ENCODE measurements around the gene MEGF6.

The MEGF6 gene

DNA sequence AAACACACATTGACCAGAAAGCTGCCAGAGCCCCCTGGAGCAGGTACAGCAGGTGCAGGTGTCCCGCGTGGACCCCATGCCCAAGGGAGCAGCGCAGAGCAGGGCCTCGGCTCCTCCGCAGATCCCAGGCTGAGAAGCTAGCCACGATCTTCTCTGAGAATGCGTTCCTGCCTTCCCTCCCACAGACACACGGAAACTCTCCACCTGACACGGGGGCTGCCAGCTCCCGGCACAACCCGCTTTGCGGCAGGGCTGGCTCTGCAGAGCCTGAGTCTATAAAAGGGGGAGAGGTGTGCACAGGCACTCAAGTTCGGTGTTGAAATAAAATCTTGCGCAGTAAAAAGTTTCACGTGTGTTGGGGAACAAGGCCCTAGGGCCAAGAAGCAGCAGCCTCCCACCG is 9.6 kb downstream of the MEGF6 start:
- Mint-ChIP-seq H3K4me3 (no peak overlapping the region), H3K27me3 (ENCODE audit: low read depth) (peaks cover 4% of the 10 kb centered on the region), H3K9me3 (no peaks in the 10 kb centered on the region), H3K4me1 (ENCODE audit: low read depth) (peaks cover 9% of the 10 kb centered on the region), H3K36me3 (ENCODE audit: low read depth) (no peaks in the 10 kb centered on the region), H3K27ac (no peak overlapping the region)
- DNase-seq (ENCODE audit: low spot score), result no peak

DNA sequence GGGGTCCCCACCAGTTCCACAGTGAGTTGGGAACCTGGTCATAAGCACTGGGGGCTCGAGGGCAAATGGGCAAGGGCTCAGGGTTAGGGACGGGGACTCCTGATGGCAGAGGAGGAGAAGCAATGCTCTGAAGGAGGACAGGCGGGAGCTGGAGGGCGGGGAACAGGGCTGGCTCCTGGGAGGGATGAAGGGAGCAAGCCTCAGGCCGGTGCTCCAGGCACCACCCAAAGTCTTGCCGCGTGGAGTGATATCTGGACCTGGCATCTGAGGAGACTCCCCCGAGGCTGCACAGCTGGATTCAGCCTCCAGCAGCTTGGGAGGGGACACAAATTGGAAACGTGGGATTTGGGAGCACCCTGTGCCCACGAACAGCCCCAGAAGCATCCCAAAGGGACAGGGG is 11.0 kb downstream of the MEGF6 start:
- H3K9me3 Mint-ChIP-seq, result no peaks in the 10 kb centered on the region

DNA sequence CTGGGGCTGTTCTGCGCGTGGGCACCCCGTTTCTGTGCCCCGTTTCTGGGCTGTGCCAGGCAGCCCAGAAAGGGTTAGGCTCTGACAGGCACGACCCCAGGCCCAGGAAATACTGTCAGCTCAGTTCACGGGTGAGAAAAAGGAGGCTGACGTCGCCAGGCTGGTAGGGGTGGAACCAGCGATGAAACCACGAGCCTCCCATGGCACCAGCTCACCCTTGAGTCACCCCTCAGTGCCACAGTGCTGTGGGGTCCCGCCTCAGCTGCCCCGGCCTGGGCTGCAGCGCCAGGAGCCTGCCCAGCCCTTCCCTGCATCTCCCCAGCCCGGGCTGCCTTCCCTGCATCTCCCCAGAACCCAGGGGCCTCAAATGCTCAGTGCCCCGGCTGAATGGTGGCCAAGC is 11.5 kb downstream of the MEGF6 start:
- DNase-seq (ENCODE audit: low spot score), result no peak
- Mint-ChIP-seq H3K4me1 (ENCODE audit: low read depth) (peaks cover 9% of the 10 kb centered on the region), H3K27me3 (ENCODE audit: low read depth) (peaks cover 4% of the 10 kb centered on the region), H3K36me3 (ENCODE audit: low read depth) (no peaks in the 10 kb centered on the region), H3K4me3 (no peak overlapping the region), H3K27ac (no peak overlapping the region), H3K9me3 (no peaks in the 10 kb centered on the region)

More for the DNA sequence above, 11.0 kb downstream of the MEGF6 start:
- Mint-ChIP-seq H3K36me3 (ENCODE audit: low read depth) (no peaks in the 10 kb centered on the region), H3K4me3 (no peak overlapping the region), H3K27ac (no peak overlapping the region), H3K27me3 (ENCODE audit: low read depth) (peaks cover 4% of the 10 kb centered on the region), H3K4me1 (ENCODE audit: low read depth) (peaks cover 9% of the 10 kb centered on the region)
- no peak for DNase-seq (ENCODE audit: low spot score)

DNA sequence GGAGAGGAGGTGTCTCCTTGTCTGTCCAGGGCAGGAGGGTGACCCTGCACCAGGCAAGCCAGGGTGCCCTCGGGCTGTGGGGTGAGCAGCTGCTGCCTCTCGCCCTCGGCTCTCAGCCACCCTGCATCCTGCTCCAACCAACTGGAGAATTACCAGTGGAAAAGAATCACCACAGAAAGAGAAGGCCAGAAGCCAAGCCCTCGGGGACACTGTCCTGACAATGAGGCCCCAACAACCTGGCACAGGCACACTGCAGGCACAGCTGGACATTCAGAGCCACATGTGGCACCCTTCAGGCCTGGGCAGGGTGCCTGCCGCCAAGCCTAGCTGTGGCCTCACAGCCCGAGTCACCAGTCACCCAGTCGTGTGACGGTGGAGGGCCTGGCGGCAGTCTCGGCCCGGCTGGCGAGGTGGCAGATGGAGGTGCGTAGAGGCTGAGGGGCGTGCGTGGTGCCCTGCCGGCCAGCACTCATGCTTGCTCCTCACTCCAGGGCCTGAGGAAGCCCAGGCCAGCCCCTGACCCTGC is 12.0 kb downstream of the MEGF6 start:
- Mint-ChIP-seq H3K4me1 (ENCODE audit: low read depth) (peaks cover 9% of the 10 kb centered on the region), H3K27ac (no peak overlapping the region), H3K9me3 (no peaks in the 10 kb centered on the region), H3K36me3 (ENCODE audit: low read depth) (no peaks in the 10 kb centered on the region), H3K4me3 (no peak overlapping the region), H3K27me3 (ENCODE audit: low read depth) (peaks cover 4% of the 10 kb centered on the region)
- no peak for DNase-seq (ENCODE audit: low spot score)

DNA sequence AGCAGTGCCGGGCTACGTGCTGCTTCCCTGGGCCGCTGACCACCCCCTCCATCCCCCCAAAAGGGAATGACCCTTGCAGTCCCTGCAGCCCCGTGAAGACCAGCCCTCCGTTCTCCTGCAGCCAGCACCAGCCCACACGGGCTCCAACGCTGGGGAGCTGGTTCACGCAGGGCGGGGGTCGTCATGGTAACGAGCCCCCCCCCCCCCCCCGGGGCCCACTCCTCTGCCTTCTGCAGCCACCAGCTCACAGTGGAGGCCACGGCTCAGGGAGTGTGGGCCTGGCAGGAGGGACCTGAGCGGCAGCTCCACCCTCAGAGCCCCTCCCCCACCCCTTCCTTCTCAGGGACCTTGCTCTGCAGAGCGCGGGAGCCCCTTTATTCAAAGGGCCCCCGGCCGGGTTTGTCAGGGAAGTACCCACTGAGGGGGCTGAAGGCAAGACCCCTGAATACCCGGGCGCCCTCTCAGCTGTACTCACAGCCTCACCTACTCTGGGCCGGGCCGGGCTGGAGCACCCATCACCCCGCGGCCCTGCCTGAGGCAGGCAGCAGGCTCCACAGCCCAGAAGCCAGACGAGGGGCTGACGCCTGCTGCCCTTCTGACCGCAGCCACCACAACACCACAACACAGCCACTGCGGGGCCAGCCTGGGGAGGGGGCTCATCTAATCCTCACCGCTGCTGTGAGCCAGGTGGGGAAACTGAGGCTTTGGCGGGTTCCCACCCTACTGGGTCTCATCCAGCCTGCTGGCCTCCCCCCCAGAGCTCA is 12.6 kb downstream of the MEGF6 start:
- no peak overlapping the region for H3K4me3 Mint-ChIP-seq
- H3K27me3 Mint-ChIP-seq (ENCODE audit: low read depth), result peaks cover 4% of the 10 kb centered on the region
- H3K27ac Mint-ChIP-seq, result no peak overlapping the region

DNA sequence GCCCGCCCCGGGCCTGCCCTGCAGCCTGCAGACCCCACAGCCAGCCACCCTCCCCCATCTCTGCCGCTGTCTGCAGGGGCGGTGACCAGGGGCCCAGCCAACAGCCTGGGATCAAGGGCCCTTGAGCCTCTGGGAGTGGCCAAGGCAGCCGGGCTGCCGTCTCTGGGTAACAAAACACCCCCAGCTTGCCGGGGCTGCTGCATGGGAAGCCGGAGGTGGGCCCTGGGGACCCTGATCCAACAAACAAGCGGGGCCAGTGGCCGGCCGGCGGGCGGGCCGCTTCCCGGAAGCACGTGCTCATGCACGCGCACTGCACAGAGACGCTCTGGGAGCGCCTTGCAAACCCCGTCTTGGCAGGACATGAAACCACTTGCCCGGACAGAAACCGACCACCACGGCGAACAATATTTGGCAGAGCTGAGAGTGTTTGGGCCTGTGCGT is 13.2 kb downstream of the MEGF6 start:
- DNase-seq (ENCODE audit: low spot score), result no peak
- Mint-ChIP-seq H3K36me3 (ENCODE audit: low read depth) (no peaks in the 10 kb centered on the region), H3K27ac (no peak overlapping the region), H3K9me3 (no peaks in the 10 kb centered on the region), H3K4me1 (ENCODE audit: low read depth) (peaks cover 9% of the 10 kb centered on the region), H3K27me3 (ENCODE audit: low read depth) (peaks cover 4% of the 10 kb centered on the region), H3K4me3 (no peak overlapping the region)

More for the DNA sequence above, 12.6 kb downstream of the MEGF6 start:
- H3K36me3 Mint-ChIP-seq (ENCODE audit: low read depth), result no peaks in the 10 kb centered on the region
- peaks cover 9% of the 10 kb centered on the region for H3K4me1 Mint-ChIP-seq (ENCODE audit: low read depth)
- DNase-seq (ENCODE audit: low spot score), result no peak
- H3K9me3 Mint-ChIP-seq, result no peaks in the 10 kb centered on the region

DNA sequence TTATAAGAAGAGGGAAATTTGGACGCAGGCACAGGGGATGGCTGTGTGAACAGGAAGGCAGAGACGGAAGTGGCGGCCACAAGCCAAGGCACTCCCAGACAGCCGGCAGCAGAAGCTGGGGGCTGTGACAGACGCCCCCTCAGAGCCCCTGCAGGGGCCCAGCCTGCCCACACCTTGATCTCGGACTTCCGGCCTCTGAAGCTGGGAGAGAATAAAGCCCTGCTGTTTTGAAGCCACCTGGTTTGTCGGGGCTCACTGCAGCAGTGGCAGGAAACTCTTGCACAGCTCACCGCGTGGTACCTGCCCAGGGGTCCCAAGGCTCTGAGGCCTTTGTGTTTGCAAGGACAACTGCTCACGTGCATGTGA is 13.7 kb downstream of the MEGF6 start:
- no peak overlapping the region for H3K27ac Mint-ChIP-seq
- DNase-seq (ENCODE audit: low spot score), result no peak
- peaks cover 9% of the 10 kb centered on the region for H3K4me1 Mint-ChIP-seq (ENCODE audit: low read depth)
- H3K9me3 Mint-ChIP-seq, result no peaks in the 10 kb centered on the region
- peak overlapping the region; percentile 54 for H3K4me3 Mint-ChIP-seq
- H3K27me3 Mint-ChIP-seq (ENCODE audit: low read depth), result peaks cover 4% of the 10 kb centered on the region
- H3K36me3 Mint-ChIP-seq (ENCODE audit: low read depth), result no peaks in the 10 kb centered on the region

DNA sequence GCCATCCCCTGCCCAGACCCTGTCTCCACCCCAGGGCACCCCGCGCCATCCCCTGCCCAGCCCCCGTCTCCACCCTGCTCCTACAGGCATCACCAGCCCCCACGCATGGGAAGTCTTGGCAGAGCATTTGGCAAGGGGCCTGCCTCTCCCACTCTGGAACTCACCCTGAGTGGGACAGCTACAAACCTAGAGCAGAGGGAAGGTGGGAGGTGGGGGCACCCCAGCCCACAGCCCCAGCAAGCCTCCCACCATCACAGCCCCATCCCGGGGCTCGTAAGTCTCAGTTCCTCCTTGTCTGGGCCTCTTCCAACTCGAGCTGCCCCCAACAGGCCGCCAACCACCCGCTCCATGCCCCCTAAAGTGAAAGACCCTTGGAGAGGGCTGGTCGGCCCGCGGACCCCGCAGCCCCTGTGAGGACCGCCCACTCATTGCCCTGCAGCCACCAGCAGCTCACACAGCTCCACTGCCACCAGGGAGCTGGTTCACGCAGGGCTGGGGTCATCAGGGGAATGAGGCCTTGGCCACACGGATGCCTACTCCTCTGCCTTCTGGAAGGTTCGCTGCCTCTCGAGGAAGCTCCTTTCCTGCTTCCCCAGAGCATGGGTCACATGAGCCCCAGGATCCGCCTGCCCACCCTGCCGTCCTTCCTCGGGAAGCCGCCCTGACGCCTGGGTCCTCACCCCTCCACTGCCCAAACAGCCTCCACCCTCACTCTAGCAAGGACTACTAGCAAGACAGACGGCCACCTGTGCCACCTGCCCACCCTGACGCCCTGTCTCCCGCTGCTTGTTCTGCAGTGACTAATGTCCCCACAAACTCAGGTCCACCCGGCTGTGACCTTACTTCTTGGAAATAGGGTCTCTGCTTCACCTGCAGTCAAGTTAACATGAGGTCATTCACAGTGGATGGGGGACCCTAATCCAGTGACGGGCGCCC is 14.4 kb downstream of the MEGF6 start:
- Mint-ChIP-seq H3K36me3 (ENCODE audit: low read depth) (no peaks in the 10 kb centered on the region), H3K27me3 (ENCODE audit: low read depth) (peaks cover 4% of the 10 kb centered on the region), H3K27ac (no peak overlapping the region), H3K9me3 (no peaks in the 10 kb centered on the region), H3K4me3 (peak overlapping the region; percentile 54), H3K4me1 (ENCODE audit: low read depth) (peaks cover 9% of the 10 kb centered on the region)
- DNase-seq (ENCODE audit: low spot score), result no peak

DNA sequence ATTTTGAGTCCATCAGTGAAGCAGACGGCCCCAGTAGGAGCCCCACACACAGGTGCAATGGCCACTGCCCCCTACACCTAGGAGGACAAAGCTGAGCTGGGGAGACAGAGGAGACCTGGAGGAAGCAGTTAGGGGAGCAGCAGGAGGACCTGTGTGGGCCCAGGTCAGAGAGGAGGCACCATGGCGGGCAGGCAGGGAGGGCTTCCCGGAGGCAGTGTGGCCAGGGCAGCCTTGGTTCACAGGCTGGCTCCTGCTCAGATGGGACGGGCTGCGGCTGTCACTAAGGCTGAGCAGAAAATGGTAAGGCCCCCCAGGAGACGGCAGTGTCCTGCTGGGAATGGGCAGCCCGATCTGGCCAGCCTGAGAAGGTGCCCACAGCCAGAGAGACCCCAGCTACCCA is 15.4 kb downstream of the MEGF6 start:
- Mint-ChIP-seq H3K4me3 (no peak overlapping the region), H3K9me3 (no peaks in the 10 kb centered on the region), H3K27me3 (ENCODE audit: low read depth) (peaks cover 2% of the 10 kb centered on the region)

DNA sequence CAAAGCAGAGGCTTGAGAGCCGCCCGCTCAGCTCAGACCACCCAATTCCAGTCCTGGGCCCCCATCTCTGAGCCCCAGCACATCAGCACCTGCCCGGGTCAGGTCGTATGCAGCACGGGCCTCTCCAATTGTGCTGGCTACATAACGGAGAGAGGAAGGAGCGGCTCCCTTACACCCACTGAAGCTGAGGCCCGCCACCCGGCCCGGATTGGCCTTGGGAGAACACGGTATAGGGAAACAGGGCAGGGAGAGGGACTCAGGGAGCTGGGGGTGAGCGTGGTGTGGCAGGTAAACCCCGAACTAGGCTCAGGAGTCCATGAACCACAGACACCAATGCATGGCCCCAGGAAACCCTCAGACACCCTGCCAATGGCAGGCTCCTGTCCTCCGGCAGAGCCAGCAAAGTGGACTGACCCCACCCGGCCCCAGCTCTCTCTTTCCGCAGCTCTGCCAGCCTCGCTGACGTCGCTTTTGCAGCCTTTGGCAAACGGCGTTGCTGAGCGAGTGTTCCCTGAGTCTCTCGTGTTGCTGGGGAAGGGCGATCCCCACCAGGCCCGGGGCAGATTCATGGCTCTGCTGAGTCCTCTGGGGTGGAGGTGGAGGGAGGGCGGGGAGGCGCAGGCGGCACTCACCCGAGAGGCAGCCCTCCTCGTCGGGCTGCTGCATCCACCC is 16.5 kb downstream of the MEGF6 start:
- no peak overlapping the region for H3K27ac Mint-ChIP-seq

More for the DNA sequence above, 15.4 kb downstream of the MEGF6 start:
- DNase-seq (ENCODE audit: low spot score), result no peak
- no peak overlapping the region for H3K27ac Mint-ChIP-seq
- H3K4me1 Mint-ChIP-seq (ENCODE audit: low read depth), result peaks cover 9% of the 10 kb centered on the region
- H3K36me3 Mint-ChIP-seq (ENCODE audit: low read depth), result no peaks in the 10 kb centered on the region

DNA sequence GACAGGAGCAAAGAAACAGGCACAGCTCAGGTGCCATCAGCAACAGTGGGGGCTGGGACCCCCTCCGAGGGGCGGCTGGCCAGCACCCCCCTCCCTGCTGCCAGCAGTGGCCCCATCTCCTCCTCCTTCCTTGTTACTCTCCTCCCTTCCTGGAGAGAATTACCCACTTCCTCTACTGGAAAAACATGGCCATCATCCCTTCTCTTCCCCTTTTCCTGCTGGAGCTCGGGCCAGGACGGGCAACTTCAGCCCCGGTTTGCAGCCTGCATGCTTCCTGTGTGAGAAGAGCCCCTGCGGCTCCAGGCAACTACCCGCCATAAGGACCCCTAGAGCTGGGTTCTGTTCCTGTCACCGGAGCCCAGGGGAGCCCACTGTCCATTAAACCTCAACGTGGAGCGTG is 17.6 kb downstream of the MEGF6 start:
- Mint-ChIP-seq H3K27me3 (ENCODE audit: low read depth) (peaks cover 2% of the 10 kb centered on the region), H3K9me3 (no peaks in the 10 kb centered on the region), H3K27ac (no peak overlapping the region), H3K4me1 (ENCODE audit: low read depth) (peaks cover 9% of the 10 kb centered on the region), H3K4me3 (no peak overlapping the region), H3K36me3 (ENCODE audit: low read depth) (no peaks in the 10 kb centered on the region)
- no peak for DNase-seq (ENCODE audit: low spot score)

More for the DNA sequence above, 16.5 kb downstream of the MEGF6 start:
- Mint-ChIP-seq H3K9me3 (no peaks in the 10 kb centered on the region), H3K27me3 (ENCODE audit: low read depth) (peaks cover 2% of the 10 kb centered on the region), H3K4me3 (no peak overlapping the region), H3K36me3 (ENCODE audit: low read depth) (no peaks in the 10 kb centered on the region), H3K4me1 (ENCODE audit: low read depth) (peaks cover 9% of the 10 kb centered on the region)
- DNase-seq (ENCODE audit: low spot score), result no peak

DNA sequence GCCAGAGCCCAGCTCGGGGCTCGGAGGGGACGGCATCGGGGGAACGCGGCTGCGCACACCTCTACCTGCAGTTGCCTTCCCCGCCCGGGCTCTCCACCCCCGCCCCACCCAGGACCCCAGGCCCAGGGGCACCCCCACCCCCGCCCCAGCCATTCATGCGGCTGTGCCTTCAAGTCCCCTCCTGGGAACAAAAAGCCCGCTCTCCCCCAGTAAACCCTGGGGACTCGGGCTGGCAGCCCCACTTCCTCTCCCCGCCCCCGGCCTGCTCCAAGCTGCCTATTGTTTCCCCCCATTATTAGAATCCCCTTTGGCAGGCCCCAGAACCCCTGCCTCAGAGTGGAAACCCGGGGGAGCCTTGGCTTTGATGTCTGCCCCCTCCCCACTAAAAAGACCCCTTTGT is 18.0 kb downstream of the MEGF6 start:
- Mint-ChIP-seq H3K4me1 (ENCODE audit: low read depth) (peaks cover 9% of the 10 kb centered on the region), H3K4me3 (no peak overlapping the region), H3K9me3 (no peaks in the 10 kb centered on the region), H3K36me3 (ENCODE audit: low read depth) (no peaks in the 10 kb centered on the region), H3K27me3 (ENCODE audit: low read depth) (peaks cover 2% of the 10 kb centered on the region), H3K27ac (no peak overlapping the region)
- no peak for DNase-seq (ENCODE audit: low spot score)

DNA sequence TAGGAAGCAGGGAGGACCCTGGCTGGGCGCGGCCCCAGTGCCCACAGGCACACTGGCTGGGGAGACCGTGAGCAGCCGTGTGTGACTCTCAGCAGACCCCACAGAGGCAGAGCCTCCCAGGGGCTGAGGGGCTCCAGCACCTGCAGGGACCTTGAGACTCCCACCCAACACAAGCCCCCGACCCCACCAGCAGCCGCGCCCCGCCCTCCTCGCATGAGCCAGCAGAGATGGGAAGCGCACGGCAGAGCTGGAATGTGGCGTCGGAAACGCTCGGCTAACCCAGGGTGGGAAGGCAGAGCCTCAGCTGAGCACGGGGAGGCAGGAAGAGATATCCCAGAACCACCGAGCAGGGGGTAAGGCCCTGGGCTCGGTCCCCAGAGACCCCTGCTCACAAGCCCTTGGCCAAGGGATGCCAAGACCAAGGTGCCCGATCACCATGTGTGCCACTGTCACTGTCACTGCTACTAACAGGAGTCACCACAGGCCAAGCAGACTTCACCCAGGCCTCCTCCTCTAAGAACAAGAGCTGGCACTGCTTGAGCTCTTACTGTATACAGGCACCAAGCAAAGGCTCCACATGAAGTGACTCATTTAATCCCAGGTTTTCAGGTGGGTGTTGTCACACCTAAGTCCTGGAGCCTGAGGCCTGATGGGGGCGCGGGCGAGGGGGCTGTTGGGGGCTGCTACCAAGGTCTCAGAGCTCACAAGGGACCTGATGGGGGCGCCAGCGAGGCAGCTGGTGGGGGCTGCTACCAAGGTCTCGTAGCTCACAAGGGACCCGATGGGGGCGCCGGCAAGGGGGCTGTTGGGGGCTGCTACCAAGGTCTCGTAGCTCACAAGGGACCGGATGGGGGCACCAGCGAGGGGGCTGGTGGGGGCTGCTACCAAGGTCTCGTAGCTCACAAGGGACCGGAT is 20.1 kb downstream of the MEGF6 start:
- Mint-ChIP-seq H3K4me3 (no peak overlapping the region), H3K27me3 (ENCODE audit: low read depth) (no peaks in the 10 kb centered on the region), H3K4me1 (ENCODE audit: low read depth) (no peaks in the 10 kb centered on the region), H3K9me3 (no peaks in the 10 kb centered on the region), H3K27ac (no peak overlapping the region), H3K36me3 (ENCODE audit: low read depth) (no peaks in the 10 kb centered on the region)
- DNase-seq (ENCODE audit: low spot score), result no peak
